OCI-LY3 (cell line): ENCODE measurements around the gene CDK5R2.

ENCODE experiments used
- H2AFZ ChIP-seq: fragments of 200-600, 300-600 bp; shearing (Covaris generic); 2 replicates; pipeline ENCODE4 v1.6.0; 2014; ENCODE audit warnings: antibody characterized with exemption, low read depth, low read length
- H3K27ac ChIP-seq: fragments of 200-600, 300-600 bp; sonication (generic); 2 replicates; pipeline ENCODE4 v1.5.1; 2014; ENCODE audit warnings: mild to moderate bottlenecking, low read length, moderate library complexity, mixed read lengths
- H3K27me3 ChIP-seq: fragments of 200-600, 300-600 bp; sonication (generic); 2 replicates; pipeline ENCODE4 v1.6.1; 2014; ENCODE audit warnings: low read depth, low read length, mixed read lengths
- H3K36me3 ChIP-seq: fragments of 200-600, 300-600 bp; sonication (generic); replicated peaks from 2 replicates; pipeline ENCODE3; 2014; ENCODE audit warnings: low read depth, low read length, mixed read lengths
- H3K4me1 ChIP-seq: fragments of 300-600, 200-600 bp; sonication (generic); 2 replicates; pipeline ENCODE4 v1.6.1; 2014; ENCODE audit warnings: low read length, mixed read lengths
- H3K4me2 ChIP-seq: fragments of 200-600, 300-600 bp; sonication (generic); 2 replicates; pipeline ENCODE4 v1.6.1; 2014; ENCODE audit warnings: low read length, mixed read lengths
- H3K4me3 ChIP-seq: fragments of 300-600, 200-600 bp; sonication (generic); 2 replicates; pipeline ENCODE4 v1.5.1; 2014; ENCODE audit warnings: antibody characterized with exemption, mild to moderate bottlenecking, low read length, moderate library complexity
- H3K79me2 ChIP-seq: fragments of 300-600, 200-600 bp; shearing (Covaris generic); 2 replicates; pipeline ENCODE4 v1.6.1; 2014; ENCODE audit warnings: mild to moderate bottlenecking, low read length, mixed read lengths
- H3K9ac ChIP-seq: fragments of 300-600, 200-600 bp; shearing (Covaris generic); 2 replicates; pipeline ENCODE4 v1.6.0; 2014; ENCODE audit warnings: mild to moderate bottlenecking, low read length, moderate library complexity
- H3K9me3 ChIP-seq: fragments of 200-600, 300-600 bp; shearing (Covaris generic); 2 replicates; pipeline ENCODE4 v1.6.1; 2014; ENCODE audit warnings: low read length, mixed read lengths; ENCODE audit not compliant: insufficient read depth
- H4K20me1 ChIP-seq: fragments of 200-600, 300-600 bp; sonication (generic); 2 replicates; pipeline ENCODE4 v1.6.1; 2016; ENCODE audit warnings: low read length, mixed read lengths; ENCODE audit not compliant: insufficient read depth
- EZH2phosphoT487 ChIP-seq: fragments of 200-600 bp; shearing (Covaris generic); IDR thresholded peaks from 2 replicates; pipeline ENCODE4 v1.6.1; 2018; ENCODE audit warnings: antibody characterized with exemption, mixed run types, low read depth
- TF ChIP-seq, protein P1 (sequence below): fragments of 200-600, 300-600 bp; sonication (generic); IDR thresholded peaks from 2 replicates; pipeline ENCODE4 v1.5.1; 2014; ENCODE audit warnings: antibody characterized with exemption, low read length, low read depth

CDK5R2 gene

DNA sequence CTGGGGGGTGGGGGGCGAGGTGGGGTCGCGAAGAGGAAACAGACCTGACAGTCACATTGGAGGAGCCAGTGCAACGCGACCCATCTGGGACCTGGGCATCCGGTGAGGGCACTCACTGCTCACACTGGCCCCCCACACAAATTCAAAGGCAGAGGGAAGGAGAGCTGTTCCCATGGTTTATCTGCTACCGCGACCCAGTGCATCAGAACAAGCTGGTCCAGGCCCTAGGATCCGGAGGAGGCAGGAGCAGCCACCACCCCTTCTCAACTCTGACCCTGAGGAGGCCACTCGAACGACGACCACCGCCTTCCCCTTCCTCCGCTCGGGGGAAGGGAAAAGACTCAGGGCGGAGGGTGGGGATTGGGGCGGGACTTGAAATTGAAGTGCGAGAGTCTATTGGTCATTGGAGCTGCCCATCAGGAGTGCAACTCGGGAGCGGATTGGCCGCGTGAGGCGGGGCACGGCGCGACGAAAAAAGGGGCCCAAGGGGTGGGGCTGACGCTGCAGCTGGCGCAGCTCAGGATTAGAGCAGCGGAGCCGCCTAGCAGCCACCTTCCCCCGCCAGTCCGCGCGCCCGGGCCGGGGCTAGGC lies at the start of gene CDK5R2:
CDK5R2 (plus strand) TSS at position 526 of the 591 bp plus-strand sequence. CDS start 155 bp downstream, outside the sequence.
- H3K4me3 ChIP-seq, result peak within 1 kb of the TSS; percentile 94
- no peaks in the 10 kb centered on the region for H3K36me3 ChIP-seq
- peak within 1 kb of the TSS; percentile 94 for H3K4me2 ChIP-seq
- H4K20me1 ChIP-seq, result no peaks in the 10 kb centered on the region
- H3K79me2 ChIP-seq, result no peaks in the 10 kb centered on the region
- H2AFZ ChIP-seq, result peak within 1 kb of the TSS; percentile 78; the same call in 1 of the 2 replicates
- no peak within 1 kb of the TSS for H3K27ac ChIP-seq
- H3K9me3 ChIP-seq, result no peaks in the 10 kb centered on the region
- H3K27me3 ChIP-seq, result no peaks in the 10 kb centered on the region
- TF ChIP-seq EZH2phosphoT487, result no peak
- TF ChIP-seq, protein P1, sequence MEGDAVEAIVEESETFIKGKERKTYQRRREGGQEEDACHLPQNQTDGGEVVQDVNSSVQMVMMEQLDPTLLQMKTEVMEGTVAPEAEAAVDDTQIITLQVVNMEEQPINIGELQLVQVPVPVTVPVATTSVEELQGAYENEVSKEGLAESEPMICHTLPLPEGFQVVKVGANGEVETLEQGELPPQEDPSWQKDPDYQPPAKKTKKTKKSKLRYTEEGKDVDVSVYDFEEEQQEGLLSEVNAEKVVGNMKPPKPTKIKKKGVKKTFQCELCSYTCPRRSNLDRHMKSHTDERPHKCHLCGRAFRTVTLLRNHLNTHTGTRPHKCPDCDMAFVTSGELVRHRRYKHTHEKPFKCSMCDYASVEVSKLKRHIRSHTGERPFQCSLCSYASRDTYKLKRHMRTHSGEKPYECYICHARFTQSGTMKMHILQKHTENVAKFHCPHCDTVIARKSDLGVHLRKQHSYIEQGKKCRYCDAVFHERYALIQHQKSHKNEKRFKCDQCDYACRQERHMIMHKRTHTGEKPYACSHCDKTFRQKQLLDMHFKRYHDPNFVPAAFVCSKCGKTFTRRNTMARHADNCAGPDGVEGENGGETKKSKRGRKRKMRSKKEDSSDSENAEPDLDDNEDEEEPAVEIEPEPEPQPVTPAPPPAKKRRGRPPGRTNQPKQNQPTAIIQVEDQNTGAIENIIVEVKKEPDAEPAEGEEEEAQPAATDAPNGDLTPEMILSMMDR, result no peak
- peak within 1 kb of the TSS; percentile 72 for H3K9ac ChIP-seq
- peaks cover 5% of the 10 kb centered on the region; the same call in 1 of the 2 replicates for H3K4me1 ChIP-seq

DNA sequence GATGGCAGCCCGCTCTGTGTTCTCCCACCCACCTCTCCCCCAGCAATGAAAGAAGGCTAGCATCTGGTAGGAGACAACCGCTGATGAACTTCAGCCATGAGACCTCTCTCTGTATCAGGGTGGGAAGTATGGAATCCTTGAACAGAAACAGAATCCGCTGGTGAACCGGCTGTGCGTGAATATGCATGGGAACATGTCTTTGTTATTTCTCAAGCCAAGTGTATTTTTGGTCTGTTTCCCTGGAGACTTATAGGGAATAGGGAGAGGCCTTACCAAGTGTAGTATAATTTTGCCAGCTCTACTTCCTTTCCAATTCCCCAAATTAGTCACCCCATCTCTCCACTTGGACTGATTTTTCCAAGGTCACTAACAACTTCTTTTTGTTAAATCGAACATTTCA lies 48.7 kb upstream of the CDK5R2 start:
- Histone ChIP-seq H3K36me3 (no peaks in the 10 kb centered on the region), H2AFZ (no peak overlapping the region), H3K9ac (no peak overlapping the region), H3K4me3 (no peak overlapping the region), H3K79me2 (peaks cover 8% of the 10 kb centered on the region), H3K4me2 (0 out of 2 replicates have a peak overlapping the region, but pooled peaks have one; percentile 3), H4K20me1 (no peaks in the 10 kb centered on the region), H3K27me3 (no peaks in the 10 kb centered on the region), H3K4me1 (peaks cover 12% of the 10 kb centered on the region; the same call in 1 of the 2 replicates), H3K9me3 (no peaks in the 10 kb centered on the region), H3K27ac (no peak overlapping the region)
- TF ChIP-seq, protein P1, result no peak
- no peak for TF ChIP-seq EZH2phosphoT487

DNA sequence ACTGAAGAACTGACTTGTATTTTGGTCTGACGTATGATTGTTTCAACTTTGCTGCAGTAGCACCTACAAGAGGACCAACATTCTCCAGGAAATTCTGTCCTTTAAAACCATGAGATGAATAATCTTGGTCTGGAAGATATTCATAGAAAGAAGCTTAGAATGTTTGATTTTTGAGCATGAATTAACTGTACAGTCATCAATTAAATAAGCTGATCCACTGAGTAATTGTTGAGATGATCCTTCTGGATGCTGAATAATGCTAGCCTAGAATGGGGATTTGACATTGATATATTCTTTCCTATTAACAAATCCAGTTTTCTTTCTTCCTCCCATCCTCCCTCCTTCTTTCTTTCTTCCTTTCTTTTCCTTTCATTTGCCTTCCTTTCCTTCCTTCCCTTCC lies 39.0 kb upstream of the CDK5R2 start:
- Histone ChIP-seq H3K36me3 (peaks cover 10% of the 10 kb centered on the region), H3K9ac (no peak overlapping the region), H3K27me3 (no peaks in the 10 kb centered on the region), H3K4me1 (peaks cover 16% of the 10 kb centered on the region), H3K4me3 (no peak overlapping the region), H4K20me1 (no peaks in the 10 kb centered on the region), H3K27ac (no peak overlapping the region), H3K79me2 (no peaks in the 10 kb centered on the region), H3K9me3 (no peaks in the 10 kb centered on the region), H3K4me2 (no peak overlapping the region), H2AFZ (no peak overlapping the region)
- TF ChIP-seq, protein P1, result no peak
- TF ChIP-seq EZH2phosphoT487, result no peak

DNA sequence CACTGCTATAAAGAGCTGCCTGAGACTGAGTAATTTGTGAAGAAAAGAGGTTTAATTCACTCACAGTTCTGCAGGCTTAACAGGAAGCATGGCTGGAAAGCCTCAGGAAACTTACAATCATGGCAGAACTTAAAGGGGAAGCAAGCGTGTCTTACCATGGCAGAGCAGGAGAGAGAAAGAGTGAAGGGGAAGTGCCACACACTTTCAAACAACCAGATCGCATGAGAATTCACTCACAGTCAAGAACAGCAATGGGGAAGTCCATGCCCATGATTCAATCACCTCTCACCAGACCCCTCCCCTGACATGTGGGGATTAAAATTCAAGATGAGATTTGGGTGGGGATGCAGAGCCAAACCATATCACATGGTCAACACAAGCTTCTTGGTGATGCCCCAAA lies 34.7 kb upstream of the CDK5R2 start:
- Histone ChIP-seq H3K79me2 (no peaks in the 10 kb centered on the region), H3K9me3 (no peaks in the 10 kb centered on the region), H2AFZ (no peak overlapping the region), H3K4me1 (peaks cover 16% of the 10 kb centered on the region), H3K4me2 (0 out of 2 replicates have a peak overlapping the region, but pooled peaks have one; percentile 26), H3K36me3 (peaks cover 10% of the 10 kb centered on the region), H4K20me1 (no peaks in the 10 kb centered on the region), H3K9ac (no peak overlapping the region), H3K27ac (peak overlapping the region; percentile 62), H3K27me3 (no peaks in the 10 kb centered on the region), H3K4me3 (no peak overlapping the region)
- TF ChIP-seq, protein P1, result no peak
- TF ChIP-seq EZH2phosphoT487, result no peak
